MG63 (cell line): Measurements from ENCODE around the gene CNTNAP5. TPM values are rescaled to one million over a fixed set of nuclear protein-coding genes. Genes with fewer than 3 reads are reported as not detected.

Source experiments
- DNase-seq: peaks from one replicate; pipeline ENCODE4 v3.0.0-alpha.2; 2020
- H3K27me3 ChIP-seq: fragments of 250-450 bp; sonication (Bioruptor Pico); 2 replicates; pipeline ENCODE4 v1.5.1; 2020; ENCODE audit warnings: mild to moderate bottlenecking, moderate library complexity
- H3K36me3 ChIP-seq: fragments of 250-450 bp; sonication (Bioruptor Pico); 2 replicates; pipeline ENCODE4 v1.5.1; 2020; ENCODE audit warnings: mild to moderate bottlenecking, moderate library complexity
- H3K4me3 ChIP-seq: fragments of 250-450 bp; sonication (Bioruptor Pico); 2 replicates; pipeline ENCODE4 v1.5.1; 2020; ENCODE audit warnings: mild to moderate bottlenecking, moderate library complexity
- H3K9me3 ChIP-seq: fragments of 250-450 bp; sonication (Bioruptor Pico); 2 replicates; pipeline ENCODE4 v1.5.1; 2020; ENCODE audit warnings: mild to moderate bottlenecking, moderate library complexity
- total RNA-seq: library from RNA; depleted of rRNA; stranded (reverse); fragments of >200 nt; shearing (Covaris generic); gene quantifications from 2 replicates; pipeline ENCODE4 v1.2.3, GENCODE V29; 2014; ENCODE audit warnings: low replicate concordance

The CNTNAP5 gene
- total RNA-seq, 1 experiment from 2014 or later: not detected

- peak; percentile 59 for DNase-seq
- H3K36me3 ChIP-seq: no peaks in the 10 kb centered on the region
- no peaks in the 10 kb centered on the region for H3K27me3 ChIP-seq
- H3K9me3 ChIP-seq: no peaks in the 10 kb centered on the region
- no peak overlapping the region for H3K4me3 ChIP-seq
Observed at GRCh38 chr2:124668161-124668560, 643.1 kb downstream of the CNTNAP5 start.

GRCh38 chr2:124670187-124670586, 645.1 kb downstream of the CNTNAP5 start:
- no peak for DNase-seq
- Histone ChIP-seq H3K36me3 (no peaks in the 10 kb centered on the region), H3K9me3 (no peaks in the 10 kb centered on the region), H3K4me3 (no peak overlapping the region), H3K27me3 (no peaks in the 10 kb centered on the region)

GRCh38 chr2:124678043-124678442, 653.0 kb downstream of the CNTNAP5 start:
- DNase-seq: no peak
- Histone ChIP-seq H3K27me3 (no peaks in the 10 kb centered on the region), H3K36me3 (no peaks in the 10 kb centered on the region), H3K4me3 (no peak overlapping the region), H3K9me3 (0 out of 2 replicates have a peak, but pooled peaks cover 3% of the 10 kb centered on the region)

DNA sequence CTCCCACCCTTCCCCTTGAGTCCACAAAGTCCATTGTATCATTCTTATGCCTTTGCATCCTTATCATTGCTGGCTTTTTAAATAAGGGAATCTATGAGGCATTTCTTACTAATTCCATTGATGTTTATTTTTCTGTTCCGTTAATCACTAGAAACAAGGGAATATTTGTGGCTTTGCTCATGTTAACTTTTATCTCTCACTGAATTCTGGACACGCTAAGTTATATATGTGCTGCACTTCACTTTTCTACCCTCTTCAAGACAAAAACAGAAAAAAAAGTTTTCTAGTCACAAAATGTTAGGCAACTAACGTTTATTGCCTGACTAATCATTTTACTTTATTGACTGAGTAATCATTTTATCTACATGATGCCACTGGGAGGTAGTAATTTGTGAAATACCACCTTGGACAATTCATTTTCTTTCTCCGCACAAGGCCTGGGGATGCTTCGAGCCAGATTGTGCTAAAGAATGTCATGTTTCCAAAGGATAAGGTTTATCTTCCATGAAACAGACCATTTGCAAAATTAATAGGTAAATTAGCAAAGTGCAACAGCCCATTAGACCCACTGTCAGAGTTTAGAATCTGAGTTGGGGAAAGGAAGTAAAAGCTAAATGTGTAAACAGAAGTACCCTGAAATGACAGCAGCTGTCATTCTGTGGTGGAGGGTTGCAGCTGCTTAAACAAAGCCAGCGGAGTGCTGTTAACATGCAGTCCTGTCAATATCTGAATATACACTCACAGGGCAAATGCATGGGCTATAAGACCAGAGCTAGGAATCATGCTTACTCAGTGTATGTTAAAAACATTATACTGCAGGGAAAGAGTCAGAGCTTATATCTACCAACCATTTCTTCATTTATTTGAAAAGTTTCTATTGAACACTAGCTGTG, 658.7 kb downstream of the CNTNAP5 start:
- no peak overlapping the region for H3K4me3 ChIP-seq
- H3K36me3 ChIP-seq: no peaks in the 10 kb centered on the region
- no peaks in the 10 kb centered on the region for H3K27me3 ChIP-seq
- DNase-seq: no peak
- peaks cover 5% of the 10 kb centered on the region; the same call in 1 of the 2 replicates for H3K9me3 ChIP-seq

- peaks cover 5% of the 10 kb centered on the region for H3K9me3 ChIP-seq
- H3K36me3 ChIP-seq: no peaks in the 10 kb centered on the region
- no peaks in the 10 kb centered on the region for H3K27me3 ChIP-seq
- DNase-seq: no peak
- H3K4me3 ChIP-seq: no peak overlapping the region
Observed at GRCh38 chr2:124689348-124689747, 664.3 kb downstream of the CNTNAP5 start.

- no peak for DNase-seq
- Histone ChIP-seq H3K27me3 (no peaks in the 10 kb centered on the region), H3K36me3 (no peaks in the 10 kb centered on the region), H3K9me3 (peaks cover 5% of the 10 kb centered on the region), H3K4me3 (no peak overlapping the region)
Observed at GRCh38 chr2:124692216-124692615, 667.1 kb downstream of the CNTNAP5 start.

DNA sequence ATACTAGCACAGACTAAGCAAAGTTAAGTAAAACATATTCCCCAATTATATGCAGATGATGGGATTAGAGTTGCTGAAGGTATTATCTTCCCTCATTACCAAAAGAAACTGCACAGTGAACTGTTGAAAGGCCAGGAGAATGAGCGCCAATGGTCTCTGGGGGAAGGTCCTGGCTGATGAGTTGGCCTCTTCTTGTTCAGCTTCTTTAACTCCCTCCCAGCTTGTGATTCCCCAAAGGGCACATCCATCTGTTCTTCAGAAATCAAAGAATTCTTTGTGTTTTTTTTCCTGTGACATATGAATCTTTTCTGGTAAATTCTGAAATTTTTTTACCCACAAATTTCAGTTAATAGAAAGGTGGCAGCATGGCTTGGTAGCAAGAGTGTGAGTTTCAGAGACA, 667.6 kb downstream of the CNTNAP5 start:
- DNase-seq: no peak
- H3K4me3 ChIP-seq: no peak overlapping the region
- H3K27me3 ChIP-seq: no peaks in the 10 kb centered on the region
- no peaks in the 10 kb centered on the region for H3K36me3 ChIP-seq
- peaks cover 5% of the 10 kb centered on the region for H3K9me3 ChIP-seq

GRCh38 chr2:124693156-124693555, 668.1 kb downstream of the CNTNAP5 start:
- H3K36me3 ChIP-seq: no peaks in the 10 kb centered on the region
- no peak overlapping the region for H3K4me3 ChIP-seq
- no peak for DNase-seq
- no peaks in the 10 kb centered on the region for H3K27me3 ChIP-seq
- H3K9me3 ChIP-seq: peaks cover 5% of the 10 kb centered on the region

DNA sequence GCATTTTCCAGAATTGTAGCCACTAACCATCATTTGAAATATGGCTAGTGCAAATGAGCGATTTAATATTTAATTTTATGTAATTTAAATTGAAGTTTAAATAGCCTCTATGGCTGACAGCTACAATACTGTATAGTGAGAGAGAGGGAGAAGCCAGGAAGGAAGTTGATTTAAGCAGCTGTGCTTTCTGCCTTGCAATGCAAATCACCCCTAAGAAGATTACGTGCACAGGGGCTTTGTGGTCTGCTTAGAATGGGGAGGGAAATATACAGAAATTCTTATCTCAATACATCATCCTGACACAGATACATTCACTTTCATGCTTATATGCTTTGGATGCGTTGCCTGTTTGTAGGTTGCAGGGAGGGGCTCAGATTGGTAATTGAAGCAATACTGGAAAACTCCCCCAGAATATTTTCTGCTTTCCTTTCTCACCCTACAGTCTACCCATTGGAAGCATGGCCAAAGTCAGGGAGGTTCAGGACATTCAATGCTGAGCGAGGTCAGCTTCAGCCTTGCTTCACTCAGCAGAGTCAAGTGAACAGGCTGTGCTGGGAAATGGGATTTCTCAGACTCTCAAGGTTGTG, 674.0 kb downstream of the CNTNAP5 start:
- H3K9me3 ChIP-seq: peaks cover 3% of the 10 kb centered on the region; the same call in 1 of the 2 replicates
- H3K36me3 ChIP-seq: no peaks in the 10 kb centered on the region
- no peak overlapping the region for H3K4me3 ChIP-seq
- DNase-seq: no peak
- H3K27me3 ChIP-seq: no peaks in the 10 kb centered on the region

DNA sequence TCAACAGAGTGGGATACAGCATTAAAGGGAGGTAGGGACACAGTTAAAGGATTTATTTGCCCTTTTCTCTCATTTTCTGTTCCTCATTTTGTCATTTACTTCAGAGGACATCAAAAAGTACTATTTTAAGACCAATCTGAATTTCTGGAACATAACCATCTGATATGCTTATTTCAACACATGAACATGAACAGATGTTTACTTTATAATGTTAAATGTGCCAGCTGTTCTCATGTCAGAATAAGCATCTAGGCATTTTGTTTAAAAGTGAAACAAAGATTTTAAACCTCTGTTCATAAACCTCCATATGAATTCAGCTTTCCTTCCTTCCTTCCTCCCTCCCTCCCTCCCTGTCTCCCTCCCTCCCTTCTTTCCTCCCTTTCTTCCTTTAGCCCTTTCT, 677.7 kb downstream of the CNTNAP5 start:
- no peaks in the 10 kb centered on the region for H3K36me3 ChIP-seq
- H3K4me3 ChIP-seq: no peak overlapping the region
- peaks cover 3% of the 10 kb centered on the region; the same call in 1 of the 2 replicates for H3K9me3 ChIP-seq
- DNase-seq: no peak
- no peaks in the 10 kb centered on the region for H3K27me3 ChIP-seq

DNA sequence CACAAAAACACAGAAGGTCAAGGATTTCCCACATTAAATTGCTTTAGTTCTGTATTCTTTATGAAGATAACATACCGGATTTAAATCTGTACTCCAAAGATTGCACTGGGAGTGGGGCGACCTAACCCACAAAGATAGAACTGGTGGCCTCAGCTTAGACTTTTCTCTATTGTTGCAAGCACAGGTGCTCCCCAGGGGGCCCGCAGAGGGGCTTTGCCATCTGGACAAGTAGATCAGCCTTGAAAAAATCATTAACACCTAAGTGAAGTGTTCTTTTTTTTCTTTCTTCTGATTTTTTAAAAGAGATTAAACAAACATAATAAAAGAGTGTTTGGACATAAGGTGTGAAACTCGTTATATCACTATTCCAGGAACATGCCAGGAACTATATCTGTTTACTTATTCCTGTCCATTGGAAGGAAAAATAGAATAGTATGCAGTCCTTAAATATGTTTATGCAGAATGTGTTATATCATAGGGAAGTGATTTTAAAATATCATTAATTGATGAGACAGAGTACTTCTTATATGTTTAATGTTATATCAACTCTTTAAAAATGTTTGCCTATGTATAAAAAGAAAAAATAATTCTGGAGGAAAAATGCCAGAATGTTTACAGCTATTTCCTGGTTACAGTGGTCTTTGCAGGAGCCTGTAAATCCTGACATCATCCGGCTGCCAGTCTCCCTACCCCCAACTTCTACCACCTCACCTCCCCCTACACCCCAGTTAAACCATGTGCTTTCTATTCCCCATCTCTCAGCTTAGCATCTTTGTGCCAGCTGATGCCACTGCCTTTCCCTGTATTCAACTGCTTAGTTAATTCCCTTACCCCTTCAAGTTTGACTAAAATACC, 679.2 kb downstream of the CNTNAP5 start:
- Histone ChIP-seq H3K36me3 (no peaks in the 10 kb centered on the region), H3K4me3 (no peak overlapping the region), H3K9me3 (peaks cover 3% of the 10 kb centered on the region; the same call in 1 of the 2 replicates), H3K27me3 (no peaks in the 10 kb centered on the region)
- no peak for DNase-seq

DNA sequence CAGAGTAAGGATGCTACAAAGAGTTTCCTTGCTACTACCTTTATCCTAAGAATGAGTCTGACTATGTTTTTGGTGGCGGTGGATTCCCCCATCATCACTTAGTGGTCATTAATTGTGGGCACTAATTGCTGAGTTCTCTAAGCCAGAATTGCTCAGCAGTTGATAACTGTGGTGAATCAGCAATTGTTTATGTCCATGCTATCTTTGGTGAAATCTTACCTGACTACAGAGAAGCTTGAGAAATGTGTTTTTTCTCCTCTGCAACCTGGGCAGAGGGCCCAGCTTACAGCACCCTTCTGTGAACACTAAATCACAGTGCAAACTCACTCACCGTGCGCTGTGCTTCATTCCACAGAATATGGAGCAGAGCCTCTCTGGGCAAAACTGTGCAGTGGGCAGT, 683.6 kb downstream of the CNTNAP5 start:
- H3K36me3 ChIP-seq: no peaks in the 10 kb centered on the region
- no peak overlapping the region for H3K4me3 ChIP-seq
- H3K27me3 ChIP-seq: no peaks in the 10 kb centered on the region
- DNase-seq: no peak
- no peaks in the 10 kb centered on the region for H3K9me3 ChIP-seq

DNA sequence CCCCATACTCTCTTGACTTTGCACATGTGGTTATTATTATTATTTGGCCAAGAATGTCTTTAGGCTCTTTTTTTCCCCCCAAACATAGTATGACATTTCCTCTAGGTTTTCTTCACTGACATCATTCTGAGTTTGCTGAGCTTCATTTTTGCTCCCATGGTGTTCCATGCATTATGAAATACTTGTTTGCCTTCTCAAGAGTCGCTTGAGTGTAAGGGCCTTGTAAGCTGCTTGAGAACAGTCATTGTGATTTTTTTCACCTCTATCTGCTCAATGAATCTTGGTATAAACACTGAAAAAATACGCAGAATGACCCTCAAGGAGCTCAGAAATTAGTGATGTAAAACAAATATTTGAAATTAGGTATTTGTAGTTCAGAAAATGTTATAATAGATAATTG, 688.9 kb downstream of the CNTNAP5 start:
- H3K4me3 ChIP-seq: no peak overlapping the region
- H3K36me3 ChIP-seq: no peaks in the 10 kb centered on the region
- no peak for DNase-seq
- H3K9me3 ChIP-seq: no peaks in the 10 kb centered on the region
- H3K27me3 ChIP-seq: no peaks in the 10 kb centered on the region

- Histone ChIP-seq H3K4me3 (no peak overlapping the region), H3K36me3 (no peaks in the 10 kb centered on the region), H3K27me3 (no peaks in the 10 kb centered on the region), H3K9me3 (no peaks in the 10 kb centered on the region)
- no peak for DNase-seq
Observed at GRCh38 chr2:124725187-124725586, 700.1 kb downstream of the CNTNAP5 start.

DNA sequence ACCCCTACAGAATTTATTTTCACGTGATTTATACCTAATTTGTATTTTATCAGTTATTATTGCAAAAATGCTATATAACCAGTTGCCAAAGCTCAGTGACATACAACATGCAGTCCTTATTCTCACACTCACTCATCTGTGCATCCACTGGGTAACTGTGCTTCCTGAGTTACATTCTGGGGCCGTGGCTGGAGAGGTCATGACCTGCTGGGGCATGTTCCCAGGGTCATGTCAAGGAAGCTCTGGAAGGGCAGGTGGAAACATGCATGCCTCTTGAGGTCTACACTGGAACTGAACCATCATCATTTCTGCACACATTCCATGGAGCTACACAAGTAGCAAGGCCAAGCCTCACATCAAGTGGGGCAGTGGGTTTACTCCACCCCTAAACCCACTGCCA, 715.5 kb downstream of the CNTNAP5 start:
- Histone ChIP-seq H3K36me3 (no peaks in the 10 kb centered on the region), H3K4me3 (no peak overlapping the region), H3K27me3 (no peaks in the 10 kb centered on the region), H3K9me3 (no peaks in the 10 kb centered on the region)
- no peak for DNase-seq

GRCh38 chr2:124753842-124754241, 728.8 kb downstream of the CNTNAP5 start:
- DNase-seq: no peak
- H3K36me3 ChIP-seq: no peaks in the 10 kb centered on the region
- H3K4me3 ChIP-seq: no peak overlapping the region
- no peaks in the 10 kb centered on the region for H3K9me3 ChIP-seq
- H3K27me3 ChIP-seq: no peaks in the 10 kb centered on the region

DNA sequence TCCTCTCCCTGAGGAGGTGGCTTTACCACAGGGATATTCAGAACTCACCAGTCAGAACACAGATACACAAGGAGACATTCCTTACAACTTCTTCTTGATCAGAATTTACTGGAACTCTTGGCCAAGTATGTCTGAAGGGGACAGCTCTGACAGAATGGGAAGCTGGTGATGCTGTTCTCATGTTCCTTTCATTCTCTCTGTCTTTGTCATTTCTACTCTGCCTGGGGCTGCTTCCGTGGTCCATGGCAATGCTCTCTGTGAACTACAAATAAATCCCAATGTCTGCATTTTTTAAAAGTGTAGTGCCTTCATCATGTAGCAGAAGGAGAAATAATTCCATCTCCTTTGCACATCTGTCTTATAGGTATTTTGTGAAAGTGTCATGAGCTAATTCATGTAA, 730.3 kb downstream of the CNTNAP5 start:
- Histone ChIP-seq H3K27me3 (no peaks in the 10 kb centered on the region), H3K36me3 (no peaks in the 10 kb centered on the region), H3K4me3 (no peak overlapping the region), H3K9me3 (no peaks in the 10 kb centered on the region)
- DNase-seq: no peak
